Measurements from ENCODE around the gene C19orf53.
A peak's percentile ranks its signal among the peaks of the same experiment; 100 is the strongest.
"Not testable (repeated sequence)": the region's sequence is repeated elsewhere in the genome, so short reads cannot be mapped to it uniquely, and the experiment has no call there.

C19orf53 gene

DNA sequence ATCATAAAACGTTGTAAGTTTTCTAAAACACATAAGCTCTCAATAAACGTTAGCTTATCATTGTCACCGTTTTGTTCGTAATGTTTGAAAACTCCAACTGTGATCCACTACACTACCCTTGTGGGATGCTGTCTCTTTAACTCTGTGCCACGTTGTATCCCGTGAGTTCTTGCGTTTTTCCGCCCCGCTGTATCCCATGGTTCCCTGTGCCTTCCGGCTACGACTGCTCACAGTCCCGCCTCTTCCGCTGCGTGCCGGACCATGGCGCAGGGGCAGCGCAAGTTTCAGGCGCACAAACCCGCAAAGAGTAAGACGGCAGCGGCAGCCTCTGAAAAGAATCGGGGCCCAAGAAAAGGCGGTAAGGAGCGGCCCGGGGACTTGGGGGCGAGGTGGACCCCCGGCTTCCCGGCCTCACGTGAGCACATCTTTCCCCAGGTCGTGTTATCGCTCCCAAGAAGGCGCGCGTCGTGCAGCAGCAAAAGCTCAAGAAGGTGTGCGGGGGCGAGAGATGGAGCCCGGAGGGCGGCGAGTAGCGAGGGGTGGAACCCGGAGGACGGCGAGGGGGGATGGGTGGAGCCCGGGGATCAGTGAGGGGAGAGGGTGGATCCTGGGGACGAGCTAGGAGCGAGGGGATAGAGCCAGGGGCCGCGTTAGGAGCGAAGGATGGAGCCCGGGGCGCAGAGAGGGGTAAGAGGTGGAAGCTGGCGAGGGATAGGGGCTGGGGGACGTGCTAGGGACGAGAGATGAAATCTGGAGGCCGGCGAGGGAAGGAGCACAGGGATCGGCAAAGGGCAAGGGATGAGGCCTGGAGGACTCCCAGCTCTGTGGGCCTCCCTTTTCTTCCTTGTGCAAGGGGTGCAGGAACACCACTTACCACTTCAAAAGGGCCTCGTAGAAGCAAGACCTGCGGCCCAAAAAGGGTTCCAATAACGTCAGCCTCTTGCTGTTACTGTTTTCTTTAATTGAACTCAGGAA lies at the start of gene C19orf53:
TSS of gene C19orf53 (plus strand) at position 240 of the 975 bp plus-strand sequence. CDS start at position 262, 22 bp downstream.
- DNase-seq (ENCODE audit: low read depth in 2 of 2) = peak; percentile 74 to 77

DNA sequence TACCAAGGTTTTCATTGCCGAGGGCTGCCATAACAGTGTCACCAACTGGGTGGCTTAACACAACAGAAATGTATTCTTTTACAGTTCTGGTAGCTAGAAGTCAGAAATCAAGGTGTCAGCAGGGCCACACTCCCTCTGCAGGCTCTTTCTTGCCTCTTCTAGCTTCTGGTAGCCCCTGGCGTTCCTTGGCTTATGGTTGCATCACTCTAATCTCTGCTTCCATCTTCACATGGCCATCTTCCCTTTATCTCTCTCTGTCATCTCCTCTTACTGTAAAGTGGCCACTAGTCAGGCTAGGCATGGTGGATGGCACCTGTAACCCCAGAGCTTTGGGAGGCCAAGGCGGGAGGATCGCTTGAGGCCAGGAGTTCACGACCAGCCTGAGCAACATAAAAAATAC lies 47.9 kb upstream of the C19orf53 start:
- no peak for DNase-seq (ENCODE audit: low read depth in 2 of 2)

DNA sequence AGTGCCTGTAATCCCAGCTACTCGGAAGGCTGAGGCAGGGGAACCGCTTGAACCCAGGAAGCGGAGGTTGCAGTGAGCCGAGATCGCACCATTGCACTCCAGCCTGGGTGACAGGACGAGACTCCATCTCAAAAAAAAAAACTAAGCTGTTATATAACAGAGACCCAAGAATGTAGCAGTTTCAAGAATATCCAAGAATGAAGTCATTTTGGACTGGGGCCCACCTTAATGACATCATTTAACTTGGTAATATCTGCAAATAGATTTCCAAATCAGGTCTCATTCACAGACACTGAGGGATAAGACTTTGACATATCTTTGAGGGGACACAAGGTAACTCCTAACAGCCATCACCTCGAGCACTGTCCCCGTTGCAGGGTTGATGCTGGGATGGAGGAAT lies 46.5 kb upstream of the C19orf53 start:
- DNase-seq (ENCODE audit: low read depth in 2 of 2) = no peak

DNA sequence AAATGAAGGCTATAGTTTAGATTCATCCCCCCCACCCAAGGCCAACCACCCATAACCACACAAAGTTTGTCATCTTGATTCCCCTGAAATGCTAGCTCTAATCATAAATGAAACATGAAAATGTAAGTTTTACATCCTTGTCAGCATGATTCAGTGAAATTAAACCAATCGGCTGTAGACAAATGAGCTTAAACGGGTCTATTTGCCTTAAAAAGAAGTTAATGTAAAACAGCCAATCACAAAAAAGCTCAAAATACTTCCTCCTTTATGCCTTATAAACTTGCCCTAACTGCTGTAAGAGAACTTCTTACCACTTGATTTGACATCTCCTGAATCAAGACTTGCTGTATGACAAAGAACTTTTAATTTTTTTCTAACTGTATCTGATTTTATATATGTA lies 44.4 kb upstream of the C19orf53 start:
- DNase-seq (ENCODE audit: low read depth in 2 of 2) = no peak

DNA sequence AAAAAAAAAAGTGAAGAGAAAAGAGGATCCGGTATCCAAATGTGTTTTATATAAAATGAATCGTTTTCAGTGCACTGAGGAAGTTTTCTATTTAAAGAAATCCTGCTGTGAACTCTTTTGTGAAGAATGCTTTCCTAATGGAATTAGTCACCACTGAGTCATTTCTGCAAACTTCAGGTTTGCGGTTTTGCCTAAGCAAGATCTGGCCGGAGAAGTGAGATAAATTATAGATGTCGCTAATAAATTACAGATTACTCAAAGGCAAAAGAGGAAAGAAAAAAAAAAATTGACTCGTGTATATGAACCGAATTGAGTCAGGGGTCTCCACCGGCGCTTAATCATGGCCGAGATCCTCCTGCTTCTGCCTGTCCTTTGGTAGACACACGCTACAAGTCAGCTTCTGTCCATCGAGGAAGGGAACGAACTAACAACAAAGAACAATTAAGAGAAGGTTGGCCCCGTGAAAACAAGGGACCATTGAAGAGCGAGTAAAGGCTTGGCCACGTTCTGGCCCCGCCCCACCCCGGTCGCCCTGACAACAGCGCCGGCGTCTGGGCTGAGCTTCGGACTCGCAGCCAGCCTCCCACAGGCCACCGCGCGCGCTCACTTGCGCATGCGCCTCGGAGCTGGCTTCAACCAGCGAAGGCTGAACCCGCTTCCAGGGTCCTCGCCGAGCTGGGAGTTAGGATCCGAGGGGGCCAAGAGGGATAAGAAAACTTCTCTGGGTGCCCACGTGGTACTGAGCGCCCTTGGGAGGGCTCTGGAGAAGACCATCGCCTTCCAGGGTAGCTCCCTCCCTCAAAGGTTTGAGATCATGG lies 42.9 kb upstream of the C19orf53 start:
- DNase-seq (ENCODE audit: low read depth in 2 of 2) = peak; percentile 90 to 93

DNA sequence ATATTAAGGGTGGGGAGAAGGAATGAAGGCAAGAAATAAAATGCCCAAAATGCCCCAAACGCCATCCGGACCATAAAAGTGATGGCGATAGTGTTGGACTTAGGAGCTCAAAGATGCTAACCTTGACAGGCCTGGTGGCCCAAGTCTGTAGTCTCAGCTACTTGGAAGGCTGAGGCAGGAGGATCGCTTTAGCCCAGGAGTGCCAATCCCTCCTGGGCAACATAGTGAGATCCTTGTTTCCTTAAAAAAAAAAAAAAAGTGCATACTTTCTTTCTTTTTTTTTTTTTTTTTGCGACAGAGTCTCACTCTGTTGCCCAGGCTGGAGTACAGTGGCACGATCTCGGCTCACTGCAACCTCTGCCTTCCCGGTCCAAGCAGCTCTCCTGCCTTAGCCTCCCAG lies 41.9 kb upstream of the C19orf53 start:
- DNase-seq (ENCODE audit: low read depth in 2 of 2) = no peak

DNA sequence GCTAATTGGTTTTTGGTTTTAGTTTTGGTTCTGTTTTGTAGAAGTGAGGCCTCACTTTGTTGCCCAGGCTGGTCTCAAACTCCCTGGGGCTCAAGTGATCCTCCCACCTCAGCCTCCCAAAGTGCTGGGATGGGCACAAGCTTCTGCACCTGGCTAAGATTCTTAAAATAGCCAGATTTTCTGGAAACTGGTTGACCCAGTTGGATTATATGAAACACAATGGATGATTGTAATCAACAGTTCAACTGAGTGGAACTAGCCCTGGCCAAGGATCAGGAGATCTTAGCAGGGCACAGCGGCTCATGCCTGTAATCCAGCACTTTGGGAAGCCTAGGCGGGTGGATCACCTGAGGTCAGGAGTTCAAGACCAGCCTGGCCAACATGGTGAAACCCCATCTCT lies 39.5 kb upstream of the C19orf53 start:
- DNase-seq (ENCODE audit: low read depth in 2 of 2) = no peak

DNA sequence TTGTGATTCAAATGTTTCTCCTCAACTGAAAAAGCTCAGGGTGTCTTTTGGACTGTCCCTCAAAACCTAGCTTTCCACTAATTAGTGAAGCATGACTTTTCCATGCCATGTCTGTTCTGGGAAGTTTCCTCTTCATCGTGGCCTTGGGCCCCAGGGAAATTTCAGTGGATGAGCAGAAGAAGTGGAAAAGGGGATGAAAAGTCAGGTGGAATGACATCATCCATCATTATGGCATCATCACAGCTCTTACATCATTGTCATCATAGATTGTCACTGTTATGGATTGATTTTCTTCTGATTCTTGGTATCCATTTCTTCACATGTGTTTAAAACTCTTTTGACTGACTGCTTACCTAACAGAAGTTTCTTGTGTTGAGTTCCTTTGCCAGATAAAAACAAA lies 36.2 kb upstream of the C19orf53 start:
- no peak for DNase-seq (ENCODE audit: low read depth in 2 of 2)

DNA sequence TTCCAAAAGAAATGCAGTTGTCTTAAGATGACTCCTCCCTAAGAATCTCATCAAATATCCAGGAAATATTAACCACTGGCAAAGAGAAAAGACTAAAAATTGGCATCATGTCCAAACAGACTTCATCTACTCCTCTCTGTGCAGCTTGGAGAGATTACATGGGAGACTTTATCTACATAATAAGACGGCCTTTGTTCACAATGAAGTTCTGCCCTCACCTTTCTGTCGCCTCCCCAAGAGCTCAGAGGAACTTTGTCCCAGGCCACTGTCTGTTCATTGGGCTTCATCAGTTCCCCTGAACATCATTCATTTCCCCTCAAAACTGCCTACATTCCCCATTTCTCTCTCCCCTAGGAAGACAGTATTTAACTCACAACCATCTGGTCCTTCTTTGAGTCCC lies 32.4 kb upstream of the C19orf53 start:
- no peak for DNase-seq (ENCODE audit: low read depth in 2 of 2)

DNA sequence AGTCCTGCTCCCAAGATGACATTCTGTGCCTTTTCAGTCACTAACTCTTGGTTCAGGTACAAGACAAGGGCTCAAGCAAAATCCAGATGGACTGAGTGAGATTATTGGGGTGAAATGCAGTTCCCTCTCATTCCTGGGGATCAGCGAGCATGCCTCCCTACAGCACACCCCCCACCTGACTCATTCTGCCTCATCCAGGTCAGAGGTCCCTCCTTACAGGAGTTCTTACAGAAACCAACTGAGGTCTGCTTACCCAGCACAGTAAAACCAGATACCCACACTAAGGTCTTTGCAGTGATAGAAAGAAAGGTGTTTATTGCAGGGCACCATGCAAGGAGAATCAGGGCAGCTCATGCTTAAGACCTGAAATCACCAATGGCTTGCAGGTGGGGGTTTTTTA lies 31.5 kb upstream of the C19orf53 start:
- DNase-seq (ENCODE audit: low read depth in 2 of 2) = no peak

DNA sequence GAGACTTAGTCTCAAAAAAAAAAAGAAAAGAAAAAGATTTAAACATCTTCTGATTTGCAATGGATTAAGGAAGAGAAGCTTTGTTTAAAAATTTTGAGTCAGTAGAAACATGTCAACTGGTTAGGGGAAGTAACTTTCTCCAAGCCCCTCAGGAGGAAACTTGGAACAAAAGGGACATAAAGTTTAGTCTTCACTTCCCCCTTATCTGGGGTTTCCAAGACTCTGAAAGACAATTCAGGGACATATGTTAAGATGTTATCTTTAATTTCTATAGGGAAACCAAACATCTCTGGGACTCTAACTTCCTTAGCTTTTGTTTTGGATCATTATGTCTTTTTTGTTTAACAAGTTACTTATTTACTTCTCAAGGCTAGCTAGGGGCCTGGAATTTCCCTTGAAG lies 30.1 kb upstream of the C19orf53 start:
- DNase-seq (ENCODE audit: low read depth in 2 of 2) = no peak

DNA sequence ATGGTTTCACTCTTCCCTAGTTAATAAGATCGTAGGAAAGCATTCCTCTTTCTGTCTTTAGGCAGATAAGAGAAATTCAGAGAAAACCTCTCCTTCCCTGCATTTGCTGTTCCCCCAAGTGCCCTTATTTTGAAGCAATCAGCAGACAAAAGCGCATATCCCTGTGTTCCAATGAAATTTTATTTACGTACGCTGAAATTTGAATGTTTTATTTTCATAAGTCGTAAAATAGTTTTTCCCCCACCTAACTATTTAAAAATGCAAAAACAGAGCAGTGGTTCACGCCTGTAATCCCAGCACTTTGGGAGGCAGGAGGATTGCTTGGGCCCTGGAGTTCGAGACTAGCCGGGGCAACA lies 27.2 kb upstream of the C19orf53 start:
- no peak for DNase-seq (ENCODE audit: low read depth in 2 of 2)

DNA sequence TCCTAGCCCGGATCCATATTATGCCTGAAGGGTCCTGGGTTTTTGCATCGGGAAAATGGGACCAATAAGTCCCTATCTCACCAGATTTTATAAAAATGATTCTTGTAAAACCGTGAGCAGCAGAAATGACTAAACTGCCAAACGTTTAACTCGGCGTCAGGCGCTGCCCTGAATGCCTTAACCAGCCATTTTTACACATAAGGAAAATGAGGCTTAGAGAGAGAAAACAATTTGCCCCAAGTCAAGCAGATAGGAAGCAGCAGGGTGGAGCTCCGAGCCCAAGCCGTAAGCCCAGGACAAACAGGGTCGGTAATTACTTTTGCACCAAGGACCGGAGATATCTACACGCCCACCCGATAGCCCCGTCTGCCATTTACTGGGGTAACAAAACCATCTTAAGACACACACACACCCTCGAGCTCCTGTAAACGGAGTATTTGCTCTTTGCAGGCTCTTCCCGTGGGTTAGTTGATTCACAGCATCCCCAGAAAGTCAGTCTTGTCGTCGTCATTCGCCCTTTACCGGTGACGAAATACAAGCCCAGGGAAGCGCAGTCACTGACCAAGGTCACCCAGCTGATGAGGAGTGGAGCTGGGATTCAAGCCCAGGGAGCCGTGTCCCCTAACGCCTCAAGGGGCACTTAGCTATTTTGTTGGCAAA lies 26.0 kb upstream of the C19orf53 start:
- DNase-seq (ENCODE audit: low read depth in 2 of 2) = no peak

DNA sequence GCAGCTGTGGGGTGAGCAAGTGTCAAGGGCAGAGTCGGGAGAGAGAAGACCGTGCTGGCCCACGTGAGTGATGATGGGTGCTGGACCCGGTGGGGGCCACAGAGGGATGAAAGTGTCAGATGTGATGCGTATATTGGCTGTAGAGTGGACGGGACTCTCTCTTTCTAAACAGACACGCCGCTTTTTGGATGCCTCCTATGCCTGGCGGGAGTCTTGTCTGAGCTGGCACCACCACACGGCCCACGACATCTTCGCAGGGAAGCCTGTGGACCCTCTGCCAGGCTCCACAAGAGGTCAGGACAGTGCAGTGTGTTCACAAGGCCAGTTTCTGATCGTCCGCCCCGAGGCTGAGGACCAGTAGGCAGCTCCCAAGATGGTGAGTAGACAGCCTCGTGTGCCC lies 22.8 kb upstream of the C19orf53 start:
- DNase-seq (ENCODE audit: low read depth in 2 of 2) = no peak

DNA sequence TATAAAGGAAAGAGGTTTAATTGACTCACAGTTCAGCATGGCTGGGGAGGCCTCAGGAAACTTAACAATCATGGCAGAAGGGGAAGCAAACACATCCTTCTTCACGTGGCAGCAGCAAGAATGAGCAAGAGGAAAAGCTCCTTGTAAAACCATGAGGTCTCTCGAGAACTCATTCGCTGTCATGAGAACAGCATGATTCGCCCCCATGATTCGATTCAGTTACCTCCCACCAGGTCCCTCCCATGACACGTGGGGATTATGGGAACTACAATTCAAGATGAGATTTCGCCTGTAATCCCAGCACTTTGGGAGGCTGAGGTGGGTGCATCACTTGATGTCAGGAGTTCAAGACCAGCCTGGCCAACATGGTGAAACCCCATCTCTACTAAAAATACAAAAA lies 20.6 kb upstream of the C19orf53 start:
- DNase-seq (ENCODE audit: low read depth in 2 of 2) = not testable (repeated sequence)

DNA sequence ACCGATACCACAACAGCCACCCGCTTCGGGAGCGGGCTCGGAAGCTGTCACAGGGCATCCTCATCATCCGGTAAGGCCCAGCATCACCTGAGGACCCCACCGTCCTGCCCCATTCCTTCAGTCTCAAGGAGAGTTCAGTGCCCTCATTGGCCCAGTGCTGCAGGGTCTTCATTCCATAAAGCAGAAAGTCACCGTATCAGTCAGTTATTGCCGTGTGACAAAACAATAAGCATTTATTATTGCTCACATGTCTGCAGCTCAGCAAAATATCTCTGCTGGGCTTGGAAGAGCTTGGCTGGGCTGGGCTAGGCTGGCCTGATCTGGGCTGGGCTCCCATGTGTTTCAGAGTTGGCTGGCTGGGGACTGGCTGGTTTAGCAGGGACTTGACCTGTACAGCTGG lies 18.0 kb upstream of the C19orf53 start:
- no peak for DNase-seq (ENCODE audit: low read depth in 2 of 2)

DNA sequence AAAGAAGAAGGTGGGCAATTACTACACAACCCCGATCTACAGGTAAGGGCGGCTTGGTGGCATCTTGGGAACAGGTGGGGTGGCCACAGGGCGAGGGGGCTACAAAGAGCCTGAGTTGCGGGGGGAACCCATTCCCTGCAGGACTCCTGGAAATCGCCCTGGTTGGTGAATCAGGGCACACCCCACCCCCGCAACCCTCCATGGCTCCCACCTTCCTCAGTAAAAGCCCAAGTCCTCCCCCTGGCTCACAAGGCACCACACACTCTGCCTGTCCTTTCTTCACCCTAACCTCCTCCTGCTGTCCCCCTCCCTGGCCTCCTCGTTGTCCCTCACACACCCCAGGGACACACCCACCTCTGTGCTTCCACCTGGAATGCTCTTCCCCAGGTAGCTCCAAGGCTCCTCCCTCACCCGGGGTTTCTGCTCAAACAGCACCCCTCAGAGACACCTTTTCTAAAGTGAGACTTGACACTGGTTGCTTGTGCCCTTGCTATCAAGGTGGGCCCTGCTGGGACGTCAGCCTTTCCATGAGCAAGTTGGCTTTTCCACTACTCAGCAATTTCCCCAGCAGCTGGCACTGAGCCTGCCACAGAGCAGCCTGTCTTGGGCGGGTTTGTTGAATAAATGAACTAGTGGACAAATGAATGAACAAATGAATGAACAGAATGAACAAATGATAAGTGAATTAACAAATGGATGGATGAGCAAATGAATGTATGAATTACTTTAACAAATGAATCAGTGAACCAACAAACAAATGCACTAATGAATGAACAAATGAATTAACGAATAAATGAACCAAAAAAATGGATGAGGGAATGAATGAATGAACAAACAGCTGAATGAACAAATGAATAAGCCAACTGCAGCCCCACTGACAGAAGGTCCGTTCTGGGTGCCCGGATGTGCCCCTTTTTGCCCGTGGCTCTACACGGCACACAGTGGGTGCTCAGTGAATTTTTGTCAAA lies 16.2 kb upstream of the C19orf53 start:
- no peak for DNase-seq (ENCODE audit: low read depth in 2 of 2)

DNA sequence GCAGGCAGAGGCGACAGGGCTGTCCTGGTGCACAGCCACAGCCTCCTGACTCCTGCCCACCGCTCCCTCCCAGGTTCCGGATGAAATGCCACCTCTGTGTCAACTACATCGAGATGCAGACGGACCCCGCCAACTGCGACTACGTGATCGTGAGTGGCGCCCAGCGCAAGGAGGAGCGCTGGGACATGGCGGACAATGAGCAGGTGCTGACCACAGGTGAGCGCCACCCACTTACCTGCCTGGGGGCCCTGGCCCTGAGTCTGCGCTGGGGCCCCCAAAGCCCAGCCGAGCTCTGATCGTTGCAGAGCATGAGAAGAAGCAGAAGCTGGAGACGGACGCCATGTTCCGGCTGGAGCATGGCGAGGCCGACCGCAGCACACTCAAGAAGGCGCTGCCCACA lies 15.5 kb upstream of the C19orf53 start:
- DNase-seq (ENCODE audit: low read depth in 2 of 2) = no peak

DNA sequence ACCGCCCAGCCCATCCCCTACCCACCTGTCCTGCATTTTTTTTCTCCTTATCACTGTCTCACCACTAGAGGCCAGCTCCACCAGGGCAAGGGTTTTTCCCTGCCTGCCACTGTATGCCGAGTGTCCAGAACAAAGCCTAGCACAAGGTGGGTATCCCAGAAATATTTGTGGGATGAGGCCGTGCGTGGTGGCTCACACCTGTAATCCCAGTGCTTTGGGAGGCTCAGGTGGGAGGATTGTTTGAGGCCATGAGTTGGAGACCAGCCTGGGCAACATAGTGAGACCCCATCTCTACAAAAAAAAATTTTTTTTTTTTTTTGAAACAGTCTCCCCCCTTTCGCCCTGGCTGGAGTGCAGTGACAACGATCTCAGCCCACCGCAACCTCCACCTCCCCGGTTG lies 12.8 kb upstream of the C19orf53 start:
- DNase-seq (ENCODE audit: low read depth in 2 of 2) = no peak

DNA sequence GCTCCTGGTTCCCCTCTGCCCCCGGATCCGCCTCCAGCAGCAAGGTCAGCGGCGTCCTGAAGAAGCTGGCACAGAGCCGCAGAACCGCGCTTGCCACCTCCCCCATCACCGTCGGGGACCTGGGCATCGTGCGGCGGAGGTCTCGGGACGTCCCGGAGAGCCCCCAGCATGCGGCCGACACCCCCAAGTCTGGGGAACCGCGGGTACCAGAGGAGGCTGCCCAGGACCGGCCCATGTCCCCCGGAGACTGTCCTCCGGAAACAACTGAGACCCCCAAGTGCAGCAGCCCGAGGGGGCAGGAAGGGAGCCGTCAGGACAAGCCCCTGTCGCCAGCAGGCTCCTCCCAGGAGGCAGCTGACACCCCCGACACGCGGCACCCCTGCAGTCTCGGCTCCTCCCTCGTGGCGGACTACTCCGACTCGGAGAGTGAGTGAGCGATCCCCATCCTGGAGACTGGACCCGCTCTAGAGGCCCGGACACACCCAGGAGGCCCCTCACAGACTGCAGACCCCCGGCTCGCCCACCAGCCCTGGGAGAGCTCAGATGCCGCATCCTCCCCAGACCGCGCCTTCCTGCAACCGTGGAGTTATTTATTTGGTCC lies 11.5 kb upstream of the C19orf53 start:
- DNase-seq (ENCODE audit: low read depth in 2 of 2) = no peak

DNA sequence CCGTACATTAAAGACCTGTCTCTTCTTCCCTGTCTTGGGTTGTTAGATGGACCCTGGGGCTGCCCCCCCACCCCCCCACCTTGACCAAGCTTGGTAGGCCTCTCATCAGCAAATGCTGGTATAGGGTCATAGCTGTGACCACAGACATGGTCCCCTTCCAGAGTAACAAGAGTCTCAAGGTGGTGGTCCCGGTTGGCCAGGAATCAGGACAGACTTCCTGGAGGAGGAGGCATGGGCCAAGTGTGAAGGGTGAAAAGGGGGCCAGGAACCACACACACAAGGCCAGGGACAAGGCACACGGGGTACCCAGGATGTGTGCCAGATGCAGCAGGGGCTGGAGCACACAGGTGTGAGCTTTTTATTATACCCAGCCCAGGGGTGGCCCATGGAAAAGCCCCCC lies 11.0 kb upstream of the C19orf53 start:
- no peak for DNase-seq (ENCODE audit: low read depth in 2 of 2)
